Measurements from ENCODE around the gene GTF2E1. TPM values are rescaled to one million over a fixed set of nuclear protein-coding genes. Genes with fewer than 3 reads are reported as not detected.

GTF2E1 gene
- total RNA-seq, 1 experiment from 2014 or later = 78.0 TPM

DNA sequence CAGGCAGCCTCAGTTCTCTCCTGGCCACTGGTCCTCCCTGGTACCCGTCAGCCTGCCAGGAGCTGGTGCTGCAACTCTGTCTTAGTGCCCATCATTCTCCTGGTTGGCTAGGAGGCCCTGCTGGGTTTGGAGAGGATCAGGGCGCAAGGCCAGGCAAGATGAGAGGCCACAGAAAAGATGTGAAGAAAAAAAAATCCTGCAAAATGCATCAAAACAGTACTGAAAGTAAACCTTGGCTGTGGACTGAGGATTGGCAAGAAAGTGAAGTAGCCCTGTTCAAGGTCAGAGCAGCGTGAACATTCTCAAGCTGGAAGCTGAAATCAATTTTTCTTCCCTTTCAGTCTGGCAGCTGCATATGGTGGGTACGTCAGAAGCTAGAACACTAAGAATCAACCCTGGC is 74.2 kb downstream of the GTF2E1 start:
- H3K27ac Mint-ChIP-seq = no peak overlapping the region
- no peaks in the 10 kb centered on the region for H3K36me3 Mint-ChIP-seq
- ATAC-seq (no peak), DNase-seq (ENCODE audit: low spot score) (no peak)
- ChIA-PET POLR2A (no interaction called here), CTCF (no interaction called here)
- no peak overlapping the region for H3K4me3 Mint-ChIP-seq
- H3K4me1 Mint-ChIP-seq = no peaks in the 10 kb centered on the region
- H3K9me3 Mint-ChIP-seq = no peaks in the 10 kb centered on the region
- TF ChIP-seq ZNF121 (CRISPR knock-in tag; IDR thresholded peaks at IDR 0.05) = no peak
- no peak for TF ChIP-seq CBFB (CRISPR knock-in tag; IDR thresholded peaks at IDR 0.05; ENCODE audit: low read depth)
- no peaks in the 10 kb centered on the region; the same call in 1 of the 2 replicates for H3K27me3 Mint-ChIP-seq (ENCODE audit: low read depth)

DNA sequence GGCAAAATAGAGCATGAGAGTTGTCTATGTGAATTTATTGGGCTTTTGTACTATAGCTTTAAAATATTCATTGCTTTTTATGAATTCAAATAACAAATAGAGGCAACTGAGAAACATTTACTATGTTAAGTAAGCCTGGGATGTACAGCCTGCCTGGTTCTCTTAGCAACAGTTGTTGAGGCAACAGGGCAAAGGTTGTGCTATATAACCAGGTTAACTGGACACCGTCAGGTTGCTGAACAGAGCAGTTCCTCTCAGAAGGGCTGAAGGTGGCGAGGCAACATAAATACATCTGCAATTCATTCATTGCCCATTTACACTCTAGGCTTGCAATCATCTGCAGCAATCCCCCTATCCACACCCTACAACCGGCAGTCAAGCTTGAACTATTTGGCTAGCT is 78.2 kb downstream of the GTF2E1 start:
- no peak overlapping the region for H3K4me3 Mint-ChIP-seq
- ATAC-seq = no peak
- CTCF ChIA-PET = no interaction called here

DNA sequence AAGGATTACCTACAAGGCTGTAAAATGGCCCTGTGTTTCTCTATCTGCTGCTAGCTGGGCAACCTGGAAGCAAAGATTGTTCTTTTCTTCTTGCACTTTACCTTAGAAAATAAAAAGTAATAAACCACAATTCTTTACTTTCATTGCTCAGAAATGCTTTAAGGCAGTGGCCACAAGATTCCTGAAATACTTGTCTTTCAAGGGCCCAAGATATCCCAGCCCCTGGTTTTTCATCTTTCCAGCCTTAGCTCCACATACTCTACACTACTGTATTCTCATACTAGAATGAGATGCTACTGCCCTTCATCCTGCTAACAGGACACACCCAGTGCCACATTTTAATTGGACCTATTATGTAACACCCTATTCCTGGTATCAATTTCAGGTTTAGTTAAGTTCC is 78.9 kb downstream of the GTF2E1 start:
- no peak for ATAC-seq
- no peak for DNase-seq (ENCODE audit: low spot score)
- no peak overlapping the region for H3K27ac Mint-ChIP-seq
- ChIA-PET CTCF (no interaction called here), POLR2A (no interaction called here)
- no peak overlapping the region for H3K4me3 Mint-ChIP-seq
- peaks cover 8% of the 10 kb centered on the region for H3K4me1 Mint-ChIP-seq
- no peaks in the 10 kb centered on the region; the same call in 1 of the 2 replicates for H3K27me3 Mint-ChIP-seq (ENCODE audit: low read depth)
- no peaks in the 10 kb centered on the region for H3K36me3 Mint-ChIP-seq
- no peaks in the 10 kb centered on the region for H3K9me3 Mint-ChIP-seq
- TF ChIP-seq SMAD3 (CRISPR knock-in tag; IDR thresholded peaks at IDR 0.05; ENCODE audit: borderline replicate concordance) (no peak), TP53 (CRISPR knock-in tag; IDR thresholded peaks at IDR 0.05) (no peak), NFYB (CRISPR knock-in tag; conservative IDR thresholded peaks at IDR 0.05; ENCODE audit: low read depth) (no peak), IRF2 (CRISPR knock-in tag; IDR thresholded peaks at IDR 0.05; ENCODE audit: borderline replicate concordance, low read depth) (no peak)
- TF ChIP-seq, protein P1, sequence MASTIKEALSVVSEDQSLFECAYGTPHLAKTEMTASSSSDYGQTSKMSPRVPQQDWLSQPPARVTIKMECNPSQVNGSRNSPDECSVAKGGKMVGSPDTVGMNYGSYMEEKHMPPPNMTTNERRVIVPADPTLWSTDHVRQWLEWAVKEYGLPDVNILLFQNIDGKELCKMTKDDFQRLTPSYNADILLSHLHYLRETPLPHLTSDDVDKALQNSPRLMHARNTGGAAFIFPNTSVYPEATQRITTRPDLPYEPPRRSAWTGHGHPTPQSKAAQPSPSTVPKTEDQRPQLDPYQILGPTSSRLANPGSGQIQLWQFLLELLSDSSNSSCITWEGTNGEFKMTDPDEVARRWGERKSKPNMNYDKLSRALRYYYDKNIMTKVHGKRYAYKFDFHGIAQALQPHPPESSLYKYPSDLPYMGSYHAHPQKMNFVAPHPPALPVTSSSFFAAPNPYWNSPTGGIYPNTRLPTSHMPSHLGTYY (CRISPR knock-in tag; IDR thresholded peaks at IDR 0.05) = no peak
- TF ChIP-seq, protein P2, sequence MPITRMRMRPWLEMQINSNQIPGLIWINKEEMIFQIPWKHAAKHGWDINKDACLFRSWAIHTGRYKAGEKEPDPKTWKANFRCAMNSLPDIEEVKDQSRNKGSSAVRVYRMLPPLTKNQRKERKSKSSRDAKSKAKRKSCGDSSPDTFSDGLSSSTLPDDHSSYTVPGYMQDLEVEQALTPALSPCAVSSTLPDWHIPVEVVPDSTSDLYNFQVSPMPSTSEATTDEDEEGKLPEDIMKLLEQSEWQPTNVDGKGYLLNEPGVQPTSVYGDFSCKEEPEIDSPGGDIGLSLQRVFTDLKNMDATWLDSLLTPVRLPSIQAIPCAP (CRISPR knock-in tag; IDR thresholded peaks at IDR 0.05) = no peak
- TF ChIP-seq, protein P3, sequence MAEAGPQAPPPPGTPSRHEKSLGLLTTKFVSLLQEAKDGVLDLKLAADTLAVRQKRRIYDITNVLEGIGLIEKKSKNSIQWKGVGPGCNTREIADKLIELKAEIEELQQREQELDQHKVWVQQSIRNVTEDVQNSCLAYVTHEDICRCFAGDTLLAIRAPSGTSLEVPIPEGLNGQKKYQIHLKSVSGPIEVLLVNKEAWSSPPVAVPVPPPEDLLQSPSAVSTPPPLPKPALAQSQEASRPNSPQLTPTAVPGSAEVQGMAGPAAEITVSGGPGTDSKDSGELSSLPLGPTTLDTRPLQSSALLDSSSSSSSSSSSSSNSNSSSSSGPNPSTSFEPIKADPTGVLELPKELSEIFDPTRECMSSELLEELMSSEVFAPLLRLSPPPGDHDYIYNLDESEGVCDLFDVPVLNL (CRISPR knock-in tag; IDR thresholded peaks at IDR 0.05; ENCODE audit: borderline replicate concordance, low read depth) = no peak
- TF ChIP-seq, protein P4, sequence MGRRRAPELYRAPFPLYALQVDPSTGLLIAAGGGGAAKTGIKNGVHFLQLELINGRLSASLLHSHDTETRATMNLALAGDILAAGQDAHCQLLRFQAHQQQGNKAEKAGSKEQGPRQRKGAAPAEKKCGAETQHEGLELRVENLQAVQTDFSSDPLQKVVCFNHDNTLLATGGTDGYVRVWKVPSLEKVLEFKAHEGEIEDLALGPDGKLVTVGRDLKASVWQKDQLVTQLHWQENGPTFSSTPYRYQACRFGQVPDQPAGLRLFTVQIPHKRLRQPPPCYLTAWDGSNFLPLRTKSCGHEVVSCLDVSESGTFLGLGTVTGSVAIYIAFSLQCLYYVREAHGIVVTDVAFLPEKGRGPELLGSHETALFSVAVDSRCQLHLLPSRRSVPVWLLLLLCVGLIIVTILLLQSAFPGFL (CRISPR knock-in tag; IDR thresholded peaks at IDR 0.05; ENCODE audit: borderline replicate concordance) = no peak

More for the DNA sequence above, 78.2 kb downstream of the GTF2E1 start:
- Mint-ChIP-seq H3K4me1 (peaks cover 8% of the 10 kb centered on the region), H3K27me3 (ENCODE audit: low read depth) (no peaks in the 10 kb centered on the region; the same call in 1 of the 2 replicates), H3K9me3 (no peaks in the 10 kb centered on the region), H3K36me3 (no peaks in the 10 kb centered on the region), H3K27ac (no peak overlapping the region)
- POLR2A ChIA-PET = no interaction called here
- no peak for DNase-seq (ENCODE audit: low spot score)
- TF ChIP-seq TEAD4 (CRISPR knock-in tag; IDR thresholded peaks at IDR 0.05) = no peak
- TF ChIP-seq, protein P5, sequence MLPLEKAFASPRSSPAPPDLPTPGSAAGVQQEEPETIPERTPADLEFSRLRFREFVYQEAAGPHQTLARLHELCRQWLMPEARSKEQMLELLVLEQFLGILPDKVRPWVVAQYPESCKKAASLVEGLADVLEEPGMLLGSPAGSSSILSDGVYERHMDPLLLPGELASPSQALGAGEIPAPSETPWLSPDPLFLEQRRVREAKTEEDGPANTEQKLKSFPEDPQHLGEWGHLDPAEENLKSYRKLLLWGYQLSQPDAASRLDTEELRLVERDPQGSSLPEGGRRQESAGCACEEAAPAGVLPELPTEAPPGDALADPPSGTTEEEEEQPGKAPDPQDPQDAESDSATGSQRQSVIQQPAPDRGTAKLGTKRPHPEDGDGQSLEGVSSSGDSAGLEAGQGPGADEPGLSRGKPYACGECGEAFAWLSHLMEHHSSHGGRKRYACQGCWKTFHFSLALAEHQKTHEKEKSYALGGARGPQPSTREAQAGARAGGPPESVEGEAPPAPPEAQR (CRISPR knock-in tag; IDR thresholded peaks at IDR 0.05) = no peak

DNA sequence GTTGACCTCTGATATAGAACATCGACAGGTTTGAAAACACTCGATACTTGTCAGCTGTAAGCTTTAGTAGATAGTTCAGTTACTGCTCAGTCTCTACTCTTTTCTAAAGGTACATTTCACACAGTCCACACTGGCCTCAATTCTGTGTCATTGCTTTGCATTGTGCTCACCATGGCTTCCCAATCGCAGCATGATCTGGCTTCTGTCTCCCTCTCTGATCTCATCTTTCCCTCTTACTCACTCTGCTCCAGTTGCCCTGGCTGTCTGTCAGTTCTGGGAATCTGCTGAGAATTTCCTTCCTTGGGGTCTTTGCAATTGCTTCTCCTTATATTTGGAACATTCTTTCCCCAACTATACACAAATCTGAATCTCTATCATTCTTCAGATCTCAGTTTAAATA is 80.6 kb downstream of the GTF2E1 start:
- no peaks in the 10 kb centered on the region for H3K36me3 Mint-ChIP-seq
- no peak for ATAC-seq
- DNase-seq (ENCODE audit: low spot score) = no peak
- no peak overlapping the region for H3K4me3 Mint-ChIP-seq
- peaks cover 1% of the 10 kb centered on the region for H3K27me3 Mint-ChIP-seq (ENCODE audit: low read depth)
- ChIA-PET CTCF (no interaction called here), POLR2A (no interaction called here)
- H3K9me3 Mint-ChIP-seq = no peaks in the 10 kb centered on the region
- H3K4me1 Mint-ChIP-seq = peaks cover 8% of the 10 kb centered on the region
- H3K27ac Mint-ChIP-seq = no peak overlapping the region
- TF ChIP-seq GTF2I (CRISPR knock-in tag; conservative IDR thresholded peaks at IDR 0.05) (no peak), NR3C1 (CRISPR knock-in tag; conservative IDR thresholded peaks at IDR 0.05; ENCODE audit: low read depth) (no peak), NFE2L1 (CRISPR knock-in tag; IDR thresholded peaks at IDR 0.05) (no peak), ETV6 (CRISPR knock-in tag; IDR thresholded peaks at IDR 0.05) (no peak), ZNF232 (CRISPR knock-in tag; IDR thresholded peaks at IDR 0.05) (no peak), GRHL2 (CRISPR knock-in tag; IDR thresholded peaks at IDR 0.05; ENCODE audit: insufficient replicate concordance, severe bottlenecking) (no peak)
- TF ChIP-seq, protein P6, sequence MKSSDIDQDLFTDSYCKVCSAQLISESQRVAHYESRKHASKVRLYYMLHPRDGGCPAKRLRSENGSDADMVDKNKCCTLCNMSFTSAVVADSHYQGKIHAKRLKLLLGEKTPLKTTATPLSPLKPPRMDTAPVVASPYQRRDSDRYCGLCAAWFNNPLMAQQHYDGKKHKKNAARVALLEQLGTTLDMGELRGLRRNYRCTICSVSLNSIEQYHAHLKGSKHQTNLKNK (CRISPR knock-in tag; IDR thresholded peaks at IDR 0.05) = no peak
- TF ChIP-seq, protein P7, sequence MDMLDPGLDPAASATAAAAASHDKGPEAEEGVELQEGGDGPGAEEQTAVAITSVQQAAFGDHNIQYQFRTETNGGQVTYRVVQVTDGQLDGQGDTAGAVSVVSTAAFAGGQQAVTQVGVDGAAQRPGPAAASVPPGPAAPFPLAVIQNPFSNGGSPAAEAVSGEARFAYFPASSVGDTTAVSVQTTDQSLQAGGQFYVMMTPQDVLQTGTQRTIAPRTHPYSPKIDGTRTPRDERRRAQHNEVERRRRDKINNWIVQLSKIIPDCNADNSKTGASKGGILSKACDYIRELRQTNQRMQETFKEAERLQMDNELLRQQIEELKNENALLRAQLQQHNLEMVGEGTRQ (CRISPR knock-in tag; IDR thresholded peaks at IDR 0.05) = no peak
- TF ChIP-seq, protein P8, sequence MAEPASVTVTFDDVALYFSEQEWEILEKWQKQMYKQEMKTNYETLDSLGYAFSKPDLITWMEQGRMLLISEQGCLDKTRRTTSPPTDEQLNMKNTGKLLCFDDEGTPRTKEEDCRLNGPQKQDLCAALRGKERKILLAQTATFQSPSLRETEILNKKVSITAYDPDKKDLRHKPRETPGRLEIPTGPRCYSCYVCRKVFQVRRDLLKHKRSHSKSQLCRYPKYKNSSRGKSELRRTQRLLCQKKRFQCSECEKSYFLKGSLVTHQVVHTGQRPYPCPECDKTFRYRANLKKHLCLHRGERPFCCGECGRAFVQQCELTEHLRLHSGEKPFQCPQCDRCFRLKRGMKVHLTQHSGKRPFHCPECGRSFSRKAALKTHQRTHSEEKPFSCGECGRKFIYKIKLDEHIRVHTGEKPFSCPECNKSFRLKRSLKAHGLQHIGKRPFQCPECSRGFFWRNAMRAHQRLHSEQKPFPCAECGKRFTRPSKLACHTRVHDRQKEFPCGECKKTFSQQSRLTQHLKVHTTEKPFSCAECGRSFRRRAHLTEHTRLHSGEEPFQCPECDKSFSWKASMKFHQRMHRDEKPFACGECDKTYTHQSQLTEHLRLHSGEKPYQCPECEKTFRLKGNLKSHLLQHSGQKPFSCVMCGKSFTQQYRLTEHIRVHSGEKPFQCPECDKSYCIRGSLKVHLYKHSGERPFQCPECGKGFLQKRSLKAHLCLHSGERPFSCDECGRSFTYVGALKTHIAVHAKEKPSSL (CRISPR knock-in tag; conservative IDR thresholded peaks at IDR 0.05) = no peak

Data from WTC11 (cell line).